Medulla oblongata (tissue), 1 donor: ENCODE measurements around the gene PHRF1.
"Not testable (repeated sequence)": the region's sequence is repeated elsewhere in the genome, so short reads cannot be mapped to it uniquely, and the experiment has no call there.

Experiments used
- DNase-seq: peaks from one replicate; pipeline ENCODE4 v3.0.0-alpha.2; 2015; ENCODE audit errors: extremely low spot score

The PHRF1 gene

GRCh38 chr11:627308-627576 is 51.0 kb downstream of the PHRF1 start:
- DNase-seq = no peak

DNA sequence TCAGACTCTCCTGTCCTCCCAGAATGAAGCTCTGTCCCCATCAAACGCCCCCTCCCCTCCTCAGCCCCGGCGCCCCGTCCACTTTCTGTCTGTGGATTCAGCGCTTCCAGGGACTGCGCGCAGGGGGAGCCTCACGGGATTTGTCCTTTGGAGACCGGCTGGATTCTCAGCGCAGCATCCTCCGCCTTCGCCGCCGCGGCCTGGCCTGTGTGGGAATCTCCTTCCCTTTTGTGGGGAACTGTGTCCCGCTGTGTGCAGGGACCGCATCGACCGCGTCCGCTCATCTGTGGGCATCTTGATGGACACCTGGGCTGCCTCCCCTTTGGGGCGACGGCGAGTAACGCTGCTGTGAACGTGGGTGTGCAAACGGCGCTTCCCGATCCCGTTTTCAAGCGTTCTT is 51.8 kb downstream of the PHRF1 start:
- no peak for DNase-seq

DNA sequence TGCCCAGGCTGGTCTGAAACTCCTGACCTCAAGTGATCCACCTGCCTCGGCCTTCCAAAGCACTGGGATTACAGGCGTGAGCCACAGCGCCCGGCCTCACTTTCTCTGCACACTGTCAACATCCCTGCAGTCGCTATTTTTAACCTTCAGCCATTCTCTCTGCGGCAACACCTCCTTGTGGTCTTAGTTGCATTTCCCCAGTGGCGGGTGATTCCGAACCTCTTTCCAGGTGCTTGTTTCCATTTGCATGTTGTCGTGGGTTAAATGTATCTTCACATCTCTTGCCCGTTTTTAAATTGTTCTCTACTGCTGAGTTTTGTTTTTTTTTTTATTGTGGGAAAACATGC is 52.9 kb downstream of the PHRF1 start:
- DNase-seq = no peak

DNA sequence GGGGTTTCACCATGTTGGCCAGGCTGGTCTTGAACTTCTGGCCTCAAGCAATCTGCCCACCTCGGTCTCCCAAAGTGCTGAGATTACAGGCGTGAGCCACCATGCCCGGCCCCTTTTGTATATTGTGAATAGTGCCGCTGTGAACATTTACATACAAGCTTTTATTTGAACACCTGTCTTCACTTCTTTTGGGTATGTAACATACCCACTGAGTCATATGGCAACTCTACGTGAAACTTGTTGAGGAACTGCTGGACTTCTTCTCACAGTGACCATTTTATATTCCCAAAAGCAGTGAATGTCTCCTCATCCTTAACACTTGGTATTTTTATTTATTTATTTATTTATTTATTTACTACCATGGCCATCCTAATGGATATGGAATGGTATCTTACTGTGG is 54.6 kb downstream of the PHRF1 start:
- DNase-seq = no peak

DNA sequence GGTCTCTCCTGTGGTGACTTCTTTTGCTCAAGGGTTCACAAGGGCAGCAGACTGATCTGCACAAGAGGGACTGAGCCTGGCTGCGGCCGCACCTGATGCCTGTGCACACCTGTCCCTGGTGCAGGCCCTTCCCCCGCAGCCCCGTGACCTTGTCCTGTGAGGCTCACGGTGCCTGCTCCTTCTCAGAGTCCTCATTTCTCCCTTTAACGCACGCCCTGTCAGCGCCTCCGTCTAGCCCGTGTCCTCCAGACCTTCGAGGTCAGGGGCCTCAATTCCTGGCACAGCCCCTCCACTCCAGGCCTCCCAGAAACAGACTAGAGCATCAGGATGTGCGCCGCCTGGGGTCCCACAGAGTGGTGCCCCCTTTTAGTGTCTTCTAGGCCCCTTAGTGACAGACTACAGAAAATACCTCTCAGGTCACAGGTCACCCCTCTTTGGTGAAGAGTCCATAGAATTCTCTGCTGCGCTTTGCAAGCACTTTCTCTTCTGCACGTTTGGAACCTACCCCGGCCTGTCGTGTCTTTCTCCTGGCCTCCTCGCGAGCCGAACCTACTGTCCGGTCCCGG is 59.8 kb downstream of the PHRF1 start:
- DNase-seq = no peak

DNA sequence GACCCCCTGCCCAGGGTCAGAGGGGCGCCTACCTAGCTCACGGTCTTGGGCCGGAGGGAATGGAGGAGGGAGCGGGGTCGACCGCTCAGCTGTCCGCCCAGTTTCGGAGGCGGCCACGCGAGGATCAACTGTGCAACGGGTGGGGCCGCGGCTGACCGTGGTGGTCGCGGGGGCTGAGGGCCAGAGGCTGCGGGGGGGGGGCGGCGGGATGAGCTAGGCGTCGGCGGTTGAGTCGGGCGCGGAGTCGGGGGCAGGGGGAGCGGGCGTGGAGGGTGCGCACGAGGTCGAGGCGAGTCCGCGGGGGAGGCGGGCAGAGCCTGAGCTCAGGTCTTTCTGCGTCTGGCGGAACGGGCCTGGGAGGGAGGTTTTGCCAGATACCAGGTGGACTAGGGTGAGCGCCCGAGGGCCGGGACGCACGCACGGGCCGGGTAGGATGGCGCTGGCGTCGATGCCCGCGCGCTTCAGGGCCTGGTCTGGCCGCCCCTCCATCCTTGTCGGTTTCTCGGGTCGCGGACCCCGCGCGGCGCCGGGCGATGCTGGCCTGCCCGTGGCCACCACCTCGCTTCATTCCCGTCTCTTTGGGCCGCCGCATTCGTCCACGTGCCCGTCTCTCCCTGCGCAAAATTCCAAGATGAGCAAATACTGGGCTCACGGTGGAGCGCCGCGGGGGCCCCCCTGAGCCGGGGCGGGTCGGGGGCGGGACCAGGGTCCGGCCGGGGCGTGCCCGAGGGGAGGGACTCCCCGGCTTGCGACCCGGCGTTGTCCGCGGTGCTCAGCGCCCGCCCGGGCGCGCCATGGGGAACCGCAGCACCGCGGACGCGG is 60.5 kb downstream of the PHRF1 start, which contains the start of gene DRD4:
TSS of gene DRD4 (plus strand) at position 759 of the 822 bp plus-strand sequence. CDS start at position 795, 36 bp downstream.
- peak; percentile 30 for DNase-seq

GRCh38 chr11:637333-637592 is 61.0 kb downstream of the PHRF1 start:
- DNase-seq = no peak

DNA sequence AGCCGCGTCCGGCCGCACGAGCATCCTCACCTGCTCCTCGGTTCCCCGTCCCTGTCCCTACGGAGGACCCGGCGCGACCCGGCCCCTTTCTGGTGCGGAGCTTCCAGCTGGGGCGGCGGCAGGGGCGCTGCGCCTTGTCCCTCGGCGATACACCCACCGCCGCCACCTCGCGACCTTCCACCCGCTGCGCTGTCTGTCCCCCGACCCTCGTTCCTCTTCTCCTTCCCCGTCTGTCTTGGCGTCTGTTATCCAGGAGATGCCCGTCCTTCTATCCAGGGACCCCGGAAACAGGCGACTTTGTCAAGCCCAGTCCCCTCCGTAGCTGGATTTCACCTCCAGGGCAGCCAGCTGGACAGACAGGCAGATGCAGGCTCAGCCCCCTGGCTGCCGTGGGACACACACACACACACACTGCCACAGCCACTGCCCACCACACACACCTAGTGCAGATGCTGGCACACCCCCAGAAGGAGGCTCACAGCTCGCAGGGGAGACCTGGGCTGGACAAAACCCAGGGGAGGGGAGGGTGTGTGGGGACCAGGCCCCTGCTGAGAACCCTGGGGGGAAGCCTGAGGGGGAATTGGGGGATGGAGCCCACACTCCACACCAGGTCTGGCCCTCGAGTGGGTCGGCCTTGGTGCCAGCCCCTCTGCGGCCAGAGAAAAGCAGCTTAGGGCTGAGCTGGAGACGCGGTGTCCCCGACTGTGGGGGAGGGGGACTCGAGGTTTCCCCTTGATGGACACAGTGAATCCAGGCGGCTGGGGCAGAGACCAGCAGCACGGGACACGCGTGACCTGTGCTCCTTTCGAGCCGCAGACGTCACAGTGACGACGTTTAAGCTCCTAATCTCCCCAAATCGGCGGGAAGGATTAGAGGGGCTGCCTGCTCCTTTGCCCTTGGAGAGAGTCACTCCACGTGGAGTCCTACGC is 61.6 kb downstream of the PHRF1 start:
- DNase-seq = no peak

DNA sequence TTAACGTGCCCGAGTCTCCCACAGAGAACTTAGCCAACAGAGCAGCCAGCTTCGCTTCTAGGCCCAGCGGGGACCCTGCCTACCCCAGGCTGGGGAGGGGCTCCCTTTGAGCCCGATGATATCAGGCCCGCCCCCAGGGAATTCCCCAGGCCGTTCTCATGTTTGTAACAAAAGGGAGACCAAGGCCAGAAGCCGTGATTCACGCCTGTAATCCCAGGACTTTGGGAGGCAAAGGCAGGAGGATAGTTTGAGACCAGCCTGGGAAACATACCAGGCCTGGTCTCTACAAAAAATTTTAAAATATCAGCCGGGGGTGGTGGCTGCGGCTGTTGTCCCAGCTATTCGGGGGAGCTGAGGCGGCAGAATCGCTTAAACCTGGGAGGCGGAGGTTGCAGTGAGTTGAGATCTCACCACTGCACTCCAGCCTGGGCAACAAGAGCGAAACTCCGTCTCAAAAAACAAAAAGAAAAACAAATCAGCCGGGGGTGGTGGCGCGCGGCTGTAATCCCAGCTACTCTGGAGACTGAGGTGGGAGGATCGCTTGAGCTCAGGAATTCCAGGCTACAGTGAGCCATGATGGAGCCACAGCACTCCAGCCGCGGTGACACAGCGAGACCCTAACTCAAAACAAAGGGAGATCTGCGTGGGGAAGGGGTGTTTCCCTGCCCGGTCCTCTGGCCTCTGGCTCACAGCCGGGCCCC is 62.5 kb downstream of the PHRF1 start:
- DNase-seq = no peak

DNA sequence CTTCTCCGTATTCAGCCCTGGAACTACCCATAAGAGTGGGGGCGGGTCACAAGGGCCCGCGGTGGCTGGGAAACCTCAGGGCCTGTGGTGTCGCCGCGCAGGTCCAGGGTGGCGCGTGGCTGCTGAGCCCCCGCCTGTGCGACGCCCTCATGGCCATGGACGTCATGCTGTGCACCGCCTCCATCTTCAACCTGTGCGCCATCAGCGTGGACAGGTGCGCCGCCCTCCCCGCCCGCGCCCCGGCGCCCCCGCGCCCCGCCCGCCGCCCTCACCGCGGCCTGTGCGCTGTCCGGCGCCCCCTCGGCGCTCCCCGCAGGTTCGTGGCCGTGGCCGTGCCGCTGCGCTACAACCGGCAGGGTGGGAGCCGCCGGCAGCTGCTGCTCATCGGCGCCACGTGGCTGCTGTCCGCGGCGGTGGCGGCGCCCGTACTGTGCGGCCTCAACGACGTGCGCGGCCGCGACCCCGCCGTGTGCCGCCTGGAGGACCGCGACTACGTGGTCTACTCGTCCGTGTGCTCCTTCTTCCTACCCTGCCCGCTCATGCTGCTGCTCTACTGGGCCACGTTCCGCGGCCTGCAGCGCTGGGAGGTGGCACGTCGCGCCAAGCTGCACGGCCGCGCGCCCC is 63.2 kb downstream of the PHRF1 start:
- DNase-seq = no peak

GRCh38 chr11:640021-640706 is 63.9 kb downstream of the PHRF1 start:
- DNase-seq = no peak

DNA sequence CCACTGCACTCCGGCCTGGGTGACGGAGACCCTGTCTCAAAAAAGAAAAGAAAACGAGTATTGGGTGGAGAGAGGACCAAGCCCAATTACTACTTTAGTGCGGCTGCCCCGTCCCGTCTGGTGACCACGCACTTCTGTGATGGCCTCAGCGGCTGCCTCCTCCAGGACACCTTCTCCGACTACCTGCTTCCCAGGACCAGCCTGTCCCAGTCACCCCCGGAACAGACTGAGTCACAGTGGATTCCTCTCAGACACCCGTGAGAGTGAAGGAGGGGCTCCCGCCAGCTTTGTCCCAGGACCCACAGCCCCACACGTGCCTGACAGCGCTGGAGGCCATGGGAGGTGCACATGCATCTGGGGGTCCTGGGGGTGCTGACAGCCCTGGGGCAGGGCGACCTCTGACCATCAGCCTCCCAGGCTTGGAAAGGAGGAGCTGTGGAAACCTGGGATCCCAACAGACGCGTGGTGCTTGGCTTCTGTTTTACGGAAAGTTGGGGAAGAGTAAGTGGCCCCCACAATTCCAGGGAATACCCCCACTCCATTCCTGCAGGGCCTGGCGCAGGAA is 65.6 kb downstream of the PHRF1 start:
- no peak for DNase-seq

- DNase-seq = no peak
These were observed 67.1 kb downstream of the PHRF1 start for GRCh38 chr11:643366-643765.

GRCh38 chr11:643849-644738 is 67.8 kb downstream of the PHRF1 start:
- no peak for DNase-seq

DNA sequence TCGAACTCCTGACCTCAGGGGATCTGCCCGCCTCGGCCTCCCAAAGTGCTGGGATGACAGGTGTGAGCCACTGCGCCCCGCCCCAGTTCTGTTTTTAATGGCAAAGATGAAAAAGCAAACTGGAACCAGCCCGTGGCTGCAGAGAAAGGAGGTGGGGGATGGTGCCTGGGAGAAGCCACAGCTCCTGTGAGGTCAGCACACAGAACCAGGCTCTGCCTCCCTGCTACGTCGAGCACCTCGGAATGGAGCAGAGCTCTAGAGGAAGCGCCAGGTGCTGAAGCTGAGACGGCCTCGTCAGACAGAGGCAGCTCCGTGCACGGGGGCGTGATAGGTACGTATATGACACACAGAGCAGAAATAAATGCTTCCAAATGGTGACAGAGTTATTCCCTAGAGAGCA is 69.3 kb downstream of the PHRF1 start:
- DNase-seq = no peak

GRCh38 chr11:646214-646613 is 69.9 kb downstream of the PHRF1 start:
- no peak for DNase-seq

- DNase-seq = not testable (repeated sequence)
These were observed 71.4 kb downstream of the PHRF1 start for GRCh38 chr11:647672-648158.

DNA sequence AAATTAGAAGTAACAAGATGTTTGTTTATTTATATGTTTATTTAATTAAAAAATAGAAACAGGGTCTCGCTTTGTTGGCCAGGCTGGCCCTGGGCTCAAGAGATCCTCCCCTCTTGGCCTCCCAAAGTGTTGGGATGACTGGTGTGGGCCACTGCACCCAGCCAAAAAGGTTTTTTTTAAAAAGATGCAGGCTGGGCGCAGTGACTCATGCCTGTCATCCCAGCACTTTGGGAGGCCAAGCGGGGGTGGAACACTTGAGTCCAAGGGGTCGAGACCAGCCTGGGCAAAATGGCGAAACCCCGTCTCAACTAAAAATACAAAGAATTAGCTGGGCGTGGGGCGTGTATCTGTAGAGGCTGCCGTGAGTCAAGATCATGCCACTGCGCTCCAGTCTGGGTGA is 74.2 kb downstream of the PHRF1 start:
- DNase-seq = no peak

DNA sequence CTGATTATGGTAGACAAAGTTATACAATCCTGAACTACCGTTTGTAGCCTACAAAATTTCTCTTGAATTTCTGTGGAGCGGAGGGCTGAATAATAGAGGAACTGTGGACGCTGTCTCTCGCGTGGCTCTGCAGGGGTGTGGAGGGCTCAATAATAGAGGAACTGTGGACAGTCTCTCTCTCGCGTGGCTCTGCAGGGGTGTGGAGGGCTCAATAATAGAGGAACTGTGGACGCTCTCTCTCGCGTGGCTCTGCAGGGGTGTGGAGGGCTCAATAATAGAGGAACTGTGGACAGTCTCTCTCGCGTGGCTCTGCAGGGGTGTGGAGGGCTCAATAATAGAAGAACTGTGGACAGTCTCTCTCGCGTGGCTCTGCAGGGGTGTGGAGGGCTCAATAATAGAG is 76.9 kb downstream of the PHRF1 start:
- DNase-seq = not testable (repeated sequence)

DNA sequence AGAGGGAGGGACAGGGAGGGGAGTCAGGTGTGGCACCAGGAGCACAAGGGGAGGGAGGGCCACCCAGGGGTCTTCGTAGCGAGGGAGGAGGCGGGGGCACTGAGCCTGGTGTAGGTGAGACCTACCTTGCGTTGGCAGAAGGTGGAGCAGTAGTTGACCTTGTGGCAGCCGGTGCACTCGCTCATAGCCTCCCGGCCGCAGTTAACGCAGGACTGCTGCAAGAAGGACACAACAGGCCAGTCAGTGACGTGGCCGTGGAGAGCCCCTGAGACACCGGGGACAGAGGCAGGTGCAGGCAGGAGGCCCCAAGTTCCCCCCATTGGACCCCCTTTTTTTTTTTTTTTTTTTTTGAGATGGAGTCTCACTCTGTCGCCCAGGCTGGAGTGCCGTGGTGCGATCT is 77.6 kb downstream of the PHRF1 start:
- no peak for DNase-seq
